ENCODE results near the gene SCFD1.

- TF ChIP-seq CTCF (IDR thresholded peaks at IDR 0.05) (no peak), POLR2A (IDR thresholded peaks at IDR 0.05) (no peak), POLR2AphosphoS5 (IDR thresholded peaks at IDR 0.05) (no peak)
These were observed 41.4 kb upstream of the SCFD1 start for GRCh38 chr14:30580616-30581282.
